Left lung (tissue), 10 donors: ENCODE results near the gene IGLL1. TPM values are rescaled to one million over a fixed set of nuclear protein-coding genes. Genes with fewer than 3 reads are reported as not detected.
"Not testable (repeated sequence)": the region's sequence is repeated elsewhere in the genome, so short reads cannot be mapped to it uniquely, and the experiment has no call there.

Source experiments
- ATAC-seq: fragments of 200-7000 bp; cut with Tn5 transposase; one replicate; pipeline ENCODE4 v1.9.1; 2020; ENCODE audit warnings: moderate library complexity
- DNase-seq, 4 donors: peaks; one replicate each; pipeline ENCODE4 v3.0.0-alpha.2; 2013 to 2020
- H3K27ac ChIP-seq, 2 donors: fragments of 200-600 bp; sonication (generic) in 1 of 2; one replicate each; pipeline versions ENCODE4 v1.5.0 to v1.8.0; 2020 to 2021
- H3K27me3 ChIP-seq, 2 donors: fragments of 200-600 bp; sonication (generic) in 1 of 2; one replicate each; pipeline versions ENCODE4 v1.5.0 to v1.8.0; 2020 to 2021
- H3K36me3 ChIP-seq, 2 donors: fragments of 200-600 bp; sonication (generic) in 1 of 2; one replicate each; pipeline versions ENCODE4 v1.5.0 to v1.8.0; 2020 to 2021
- H3K4me1 ChIP-seq, 2 donors: fragments of 200-600 bp; one replicate each; pipeline ENCODE4 v1.8.0; 2021
- H3K4me3 ChIP-seq, 2 donors: fragments of 200-600 bp; sonication (generic) in 1 of 2; one replicate each; pipeline versions ENCODE4 v1.5.0 to v1.8.0; 2020 to 2021; ENCODE audit warnings: mild to moderate bottlenecking in 1 of 2
- H3K9me3 ChIP-seq, 2 donors: fragments of 200-600 bp; sonication (generic) in 1 of 2; one replicate each; pipeline versions ENCODE4 v1.5.0 to v1.8.0; 2020 to 2021
- CTCF ChIP-seq, 2 donors: fragments of 200-600 bp; sonication (generic) in 1 of 2; IDR thresholded peaks; one replicate each; pipeline versions ENCODE4 v1.5.0 to v1.8.0; 2021; ENCODE audit warnings: antibody characterized with exemption in 2 of 2
- intact Hi-C, 2 donors: fragments of 100-400 bp; cut with DNase I; formaldehyde crosslinking; loops; one replicate each; pipeline versions ENCODE4 v1.11.2 to v1.14.2; 2022
- polyA plus RNA-seq, 6 donors: library from polyadenylated mRNA; unstranded; fragments of 120-200 nt; gene quantifications; one replicate each; pipeline ENCODE4 v1.2.1, GENCODE V29; 2013; ENCODE audit not compliant: insufficient read length in 6 of 6
- total RNA-seq, 2 donors: library from RNA; stranded (reverse); fragmentation: NEBNext Ultra II Directional; extraction: Animal tissue kit (Norgen Biotek cat#: 25700); gene quantifications; one replicate each; pipeline ENCODE4 v1.2.1, GENCODE V29; 2021
- donor health status: DM: no; HTN: yes; CAD: no.
- donor health status: DM: no; HTN: no; CAD: no.

IGLL1 gene
- total and polyA plus RNA-seq, 8 donors, result 0.39 to 1.6 (median 0.55) TPM; not detected in 2

- no peak for ATAC-seq
- DNase-seq, result peak in 2 of 4 donors; percentile 24 to 25
- H3K27me3 ChIP-seq, result no peaks in the 10 kb centered on the region
- TF ChIP-seq CTCF (IDR thresholded peaks at IDR 0.05), result no peak
- H3K27ac ChIP-seq, result no peak overlapping the region
- H3K4me3 ChIP-seq, result no peak overlapping the region
- no peaks in the 10 kb centered on the region for H3K9me3 ChIP-seq
- H3K4me1 ChIP-seq, result peaks cover 0 to 10% of the 10 kb centered on the region in 2 donors
- H3K36me3 ChIP-seq, result no peaks in the 10 kb centered on the region
- intact Hi-C loops, result no loop called here
Measured at GRCh38 chr22:23536821-23537345, 43.2 kb downstream of the IGLL1 start.

GRCh38 chr22:23535790-23536661 lies 44.1 kb downstream of the IGLL1 start:
- H3K27me3 ChIP-seq, H3K36me3 ChIP-seq, intact Hi-C loops, ATAC-seq, H3K9me3 ChIP-seq, H3K4me3 ChIP-seq: not testable (repeated sequence)
- Histone ChIP-seq H3K27ac (peak overlapping the region in 1 of 2 donors; percentile 59), H3K4me1 (peaks cover 0 to 10% of the 10 kb centered on the region in 2 donors)
- peak in 2 of 4 donors; percentile 16 to 29 for DNase-seq

DNA sequence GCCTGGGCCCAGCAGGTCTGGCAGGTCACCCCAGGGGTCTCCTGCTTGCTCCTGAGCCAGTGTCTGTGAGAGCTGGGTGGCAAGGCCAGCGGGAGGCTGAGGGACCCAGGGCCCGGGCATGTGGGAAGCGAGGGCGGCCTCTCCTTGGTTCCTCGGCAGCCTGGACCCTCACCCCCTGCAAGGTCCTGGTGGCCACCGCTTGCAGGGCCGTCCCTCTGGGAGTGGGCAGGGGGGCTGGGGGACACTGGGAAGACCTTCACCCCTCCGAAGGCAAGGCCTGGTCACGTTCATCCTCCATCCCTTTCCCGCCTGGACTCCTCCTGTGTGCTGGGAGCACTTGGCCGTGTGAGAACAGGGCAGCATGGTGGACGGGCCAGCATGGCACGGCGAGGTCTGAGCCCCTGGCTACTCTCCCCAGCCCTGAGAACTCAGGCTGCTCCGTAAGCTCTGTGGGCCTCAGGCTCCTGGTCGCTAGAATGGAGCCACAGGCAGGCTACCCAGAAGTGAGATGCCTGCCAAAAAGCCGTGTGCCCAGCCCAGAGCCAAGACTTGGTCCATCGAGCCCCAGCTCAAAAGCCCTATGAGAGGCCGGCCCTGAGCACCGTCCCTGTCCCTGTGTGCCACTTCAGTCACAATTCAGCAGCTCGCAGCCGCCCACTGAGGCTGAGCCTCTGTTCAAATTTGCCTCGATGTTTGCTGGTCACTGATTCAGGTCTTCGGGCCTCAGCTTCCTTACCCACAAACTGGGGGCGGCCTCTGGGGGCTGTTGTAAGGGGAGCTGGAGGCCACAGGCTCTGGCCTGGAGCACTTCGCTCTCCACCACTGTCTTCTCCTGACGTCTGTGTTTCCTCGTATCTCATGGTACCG lies 45.0 kb downstream of the IGLL1 start:
- Histone ChIP-seq H3K4me3 (no peak overlapping the region), H3K9me3 (no peaks in the 10 kb centered on the region), H3K27me3 (no peaks in the 10 kb centered on the region), H3K4me1 (peaks cover 0 to 10% of the 10 kb centered on the region in 2 donors), H3K36me3 (no peaks in the 10 kb centered on the region), H3K27ac (no peak overlapping the region)
- TF ChIP-seq CTCF (IDR thresholded peaks at IDR 0.05), result no peak
- no peak for ATAC-seq
- intact Hi-C loops, result no loop called here
- peak in 2 of 4 donors; percentile 27 to 75 for DNase-seq

- Histone ChIP-seq H3K27ac (no peak overlapping the region), H3K36me3 (no peaks in the 10 kb centered on the region), H3K4me3 (no peak overlapping the region), H3K9me3 (no peaks in the 10 kb centered on the region), H3K27me3 (no peaks in the 10 kb centered on the region), H3K4me1 (peaks cover 0 to 7% of the 10 kb centered on the region in 2 donors)
- intact Hi-C loops, result no loop called here
- DNase-seq, result peak in 2 of 4 donors; percentile 46 to 65
- TF ChIP-seq CTCF (IDR thresholded peaks at IDR 0.05), result no peak
- no peak for ATAC-seq
Measured at GRCh38 chr22:23534201-23534850, 45.8 kb downstream of the IGLL1 start.

DNA sequence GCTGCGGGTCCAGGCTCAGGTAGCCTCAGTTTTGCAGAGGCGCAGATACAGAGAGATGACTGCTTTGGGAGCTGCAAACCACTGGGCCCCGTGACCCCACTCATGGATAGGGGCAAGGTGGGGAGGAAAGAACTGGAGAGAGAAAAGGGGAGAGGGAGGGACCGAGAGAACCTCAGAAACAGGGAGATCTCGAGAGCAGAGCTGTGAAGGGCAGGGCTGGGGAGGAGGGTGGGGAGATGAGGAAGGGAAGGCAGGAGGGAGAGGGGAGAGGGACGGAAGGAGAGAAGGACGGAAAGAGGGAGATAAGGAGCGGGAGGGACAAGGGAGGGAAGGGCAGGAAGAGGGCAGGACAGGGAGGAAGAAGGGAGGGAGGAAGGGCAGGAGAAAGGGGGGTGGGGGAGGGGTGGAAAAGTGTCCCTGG lies 46.3 kb downstream of the IGLL1 start:
- intact Hi-C loops, result no loop called here
- Histone ChIP-seq H3K4me1 (peaks cover 0 to 5% of the 10 kb centered on the region in 2 donors), H3K36me3 (no peaks in the 10 kb centered on the region), H3K27me3 (no peaks in the 10 kb centered on the region), H3K4me3 (no peak overlapping the region), H3K27ac (no peak overlapping the region), H3K9me3 (no peaks in the 10 kb centered on the region)
- DNase-seq (peak in 2 of 4 donors; percentile 41 to 65), ATAC-seq (no peak)
- no peak for TF ChIP-seq CTCF (IDR thresholded peaks at IDR 0.05)
